ENCODE data around the gene ANKS1B.

Gene ANKS1B

DNA sequence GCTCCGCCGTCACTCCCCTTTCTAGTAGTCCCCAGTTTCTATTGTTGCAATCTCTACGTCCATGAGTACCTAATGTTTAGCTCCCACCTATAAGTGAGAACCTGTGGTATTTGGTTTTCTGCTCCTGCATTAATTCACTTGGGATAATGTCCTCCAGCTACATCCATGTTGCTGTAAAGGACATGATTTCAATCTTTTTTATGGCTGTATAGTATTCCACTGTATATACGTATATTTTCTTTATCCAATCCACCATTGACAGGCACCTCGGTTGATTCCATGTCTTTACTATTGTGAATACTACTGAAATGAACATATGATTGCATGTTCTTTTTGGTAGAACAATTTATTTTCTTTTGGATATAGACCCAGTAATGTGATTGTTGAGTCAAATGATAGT is 114.7 kb downstream of the ANKS1B start:
- peak overlapping the region in 1 of 2 donors; percentile 21 for H3K27ac ChIP-seq
- peaks cover 0 to 19% (median 0%) of the 10 kb centered on the region in 4 donors for H3K4me1 ChIP-seq
- H3K36me3 ChIP-seq = no peaks in the 10 kb centered on the region
- H3K27me3 ChIP-seq = no peaks in the 10 kb centered on the region
- intact Hi-C loops (cut with DNase I; ENCODE audit: low total_unique reads) = no loop called here
- H3K9me3 ChIP-seq = no peaks in the 10 kb centered on the region
- DNase-seq = no peak
- no peak for TF ChIP-seq CTCF (IDR thresholded peaks at IDR 0.05)
- no peak overlapping the region for H3K4me3 ChIP-seq

DNA sequence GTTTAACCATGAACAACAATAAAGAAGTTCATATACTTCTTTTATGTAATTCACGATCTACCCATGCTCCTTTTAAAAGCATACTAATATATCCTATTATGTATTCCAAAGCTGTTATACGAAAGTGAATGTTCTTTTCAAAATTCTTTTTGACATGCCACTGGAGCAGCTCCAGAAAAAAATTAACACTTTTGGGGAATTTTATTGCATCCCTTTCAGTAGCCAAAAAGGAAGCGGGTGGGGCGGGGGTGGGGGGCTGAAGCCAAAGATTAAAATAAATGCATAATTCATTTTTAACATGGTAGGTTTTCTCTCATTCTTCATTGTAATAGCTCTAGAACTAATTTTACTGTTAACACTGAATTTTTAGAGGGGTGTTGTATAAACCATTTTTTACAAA is 123.0 kb downstream of the ANKS1B start:
- intact Hi-C loops (cut with DNase I; ENCODE audit: low total_unique reads) = no loop called here
- H3K9me3 ChIP-seq = no peaks in the 10 kb centered on the region
- H3K36me3 ChIP-seq = no peaks in the 10 kb centered on the region
- no peak for TF ChIP-seq CTCF (IDR thresholded peaks at IDR 0.05)
- H3K4me3 ChIP-seq = no peak overlapping the region
- DNase-seq = no peak
- H3K27ac ChIP-seq = no peak overlapping the region
- no peaks in the 10 kb centered on the region for H3K27me3 ChIP-seq
- peaks cover 0 to 43% (median 3%) of the 10 kb centered on the region in 4 donors for H3K4me1 ChIP-seq

DNA sequence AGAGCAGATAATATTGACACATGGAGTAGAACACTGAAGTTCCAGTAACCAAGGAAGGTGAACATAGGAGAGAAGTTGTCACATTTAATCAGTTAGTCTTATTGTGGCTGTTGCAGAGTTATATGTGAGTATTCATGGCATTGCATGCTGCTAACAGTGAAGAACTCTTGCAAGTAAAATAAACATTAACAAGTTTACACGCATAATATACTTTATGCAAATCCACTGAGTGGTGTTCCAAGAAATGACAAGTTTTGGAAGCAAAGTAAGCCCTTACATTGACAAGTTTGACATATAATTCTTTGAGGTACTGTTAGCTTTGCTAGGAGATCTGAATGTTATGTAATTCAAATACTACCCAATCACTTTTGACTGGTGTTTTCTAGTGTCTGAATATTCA is 125.6 kb downstream of the ANKS1B start:
- no peaks in the 10 kb centered on the region for H3K27me3 ChIP-seq
- H3K27ac ChIP-seq = no peak overlapping the region
- H3K4me3 ChIP-seq = no peak overlapping the region
- no peak for DNase-seq
- no peaks in the 10 kb centered on the region for H3K9me3 ChIP-seq
- no peak for TF ChIP-seq CTCF (IDR thresholded peaks at IDR 0.05)
- intact Hi-C loops (cut with DNase I; ENCODE audit: low total_unique reads) = no loop called here
- H3K4me1 ChIP-seq = peaks cover 0 to 35% (median 3%) of the 10 kb centered on the region in 4 donors
- no peaks in the 10 kb centered on the region for H3K36me3 ChIP-seq

- H3K9me3 ChIP-seq = no peaks in the 10 kb centered on the region
- H3K4me3 ChIP-seq = no peak overlapping the region
- H3K27ac ChIP-seq = no peak overlapping the region
- no peaks in the 10 kb centered on the region for H3K4me1 ChIP-seq
- intact Hi-C loops (cut with DNase I; ENCODE audit: low total_unique reads) = no loop called here
- no peak for TF ChIP-seq CTCF (IDR thresholded peaks at IDR 0.05)
- H3K27me3 ChIP-seq = no peaks in the 10 kb centered on the region
- no peak for DNase-seq
- no peaks in the 10 kb centered on the region for H3K36me3 ChIP-seq
Observed at GRCh38 chr12:99852666-99853065, 132.1 kb downstream of the ANKS1B start.

DNA sequence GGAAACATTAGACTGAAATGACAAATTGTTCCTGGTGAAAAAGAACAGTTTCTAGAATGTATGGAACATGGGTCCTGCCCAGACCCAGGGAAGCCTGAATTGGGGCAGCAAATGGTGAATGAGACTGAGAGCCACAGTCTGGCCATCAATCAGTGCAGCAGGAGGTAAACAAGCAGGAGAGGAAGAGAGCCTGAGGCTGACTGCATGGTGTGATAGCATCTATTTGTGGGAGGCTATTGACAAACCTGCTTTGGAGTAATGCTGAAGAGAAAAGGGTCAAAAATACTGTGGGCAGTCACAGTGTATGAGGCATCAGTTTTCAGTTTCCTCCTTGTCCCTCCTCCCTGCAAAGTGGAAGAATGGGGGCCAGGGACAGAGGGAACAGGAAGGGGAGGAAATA is 136.8 kb downstream of the ANKS1B start:
- Histone ChIP-seq H3K36me3 (no peaks in the 10 kb centered on the region), H3K27ac (no peak overlapping the region), H3K27me3 (no peaks in the 10 kb centered on the region), H3K4me1 (no peaks in the 10 kb centered on the region), H3K9me3 (no peaks in the 10 kb centered on the region), H3K4me3 (no peak overlapping the region)
- TF ChIP-seq CTCF (IDR thresholded peaks at IDR 0.05) = no peak
- intact Hi-C loops (cut with DNase I; ENCODE audit: low total_unique reads) = no loop called here
- DNase-seq = no peak

DNA sequence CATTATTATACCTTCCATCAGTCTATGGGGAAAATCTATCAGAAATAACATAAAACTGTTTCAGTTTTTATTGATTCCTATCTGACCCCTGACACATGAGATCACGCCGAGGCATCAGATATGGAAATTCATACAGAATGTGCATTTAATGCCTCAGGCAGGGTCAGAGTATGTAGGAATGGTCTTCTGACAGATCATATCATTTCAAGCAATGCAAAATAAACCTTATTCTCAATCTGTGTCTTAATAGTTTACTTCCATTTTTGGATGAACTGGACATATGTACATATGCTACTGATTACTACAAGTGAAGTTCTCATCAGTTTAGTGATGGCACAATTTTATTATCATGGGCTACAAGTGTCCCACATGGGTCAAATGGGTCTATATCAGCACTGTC is 150.0 kb downstream of the ANKS1B start:
- H3K27ac ChIP-seq = no peak overlapping the region
- H3K9me3 ChIP-seq = no peaks in the 10 kb centered on the region
- no peak for TF ChIP-seq CTCF (IDR thresholded peaks at IDR 0.05)
- intact Hi-C loops (cut with DNase I; ENCODE audit: low total_unique reads) = no loop called here
- H3K27me3 ChIP-seq = no peaks in the 10 kb centered on the region
- H3K36me3 ChIP-seq = no peaks in the 10 kb centered on the region
- no peak for DNase-seq
- no peaks in the 10 kb centered on the region for H3K4me1 ChIP-seq
- H3K4me3 ChIP-seq = no peak overlapping the region
